ENCODE results near the gene ZDHHC14.

ZDHHC14 gene

DNA sequence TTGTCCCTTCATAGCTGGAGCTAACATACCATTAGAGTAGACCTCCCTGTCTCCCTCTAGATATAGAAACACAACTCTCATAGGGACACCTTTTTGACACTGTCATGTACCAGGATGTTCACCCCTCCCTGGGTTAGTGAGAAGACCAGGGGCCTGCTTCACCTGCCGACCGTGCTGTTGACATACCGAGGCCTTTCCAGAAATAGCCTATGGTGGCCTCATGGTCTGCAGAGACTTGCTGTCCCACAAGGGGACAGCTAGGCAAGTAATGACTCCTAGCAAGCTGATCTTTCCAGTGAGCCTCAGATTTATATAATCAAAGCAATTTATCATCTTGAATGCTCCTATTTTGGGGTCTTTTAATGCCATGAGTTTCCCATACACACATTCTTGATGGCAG lies 15.0 kb downstream of the ZDHHC14 start:
- no peak overlapping the region for H3K4me3 ChIP-seq (ENCODE audit: low read length)
- no peak for DNase-seq (ENCODE audit: low read depth)
- TF ChIP-seq, protein P1, sequence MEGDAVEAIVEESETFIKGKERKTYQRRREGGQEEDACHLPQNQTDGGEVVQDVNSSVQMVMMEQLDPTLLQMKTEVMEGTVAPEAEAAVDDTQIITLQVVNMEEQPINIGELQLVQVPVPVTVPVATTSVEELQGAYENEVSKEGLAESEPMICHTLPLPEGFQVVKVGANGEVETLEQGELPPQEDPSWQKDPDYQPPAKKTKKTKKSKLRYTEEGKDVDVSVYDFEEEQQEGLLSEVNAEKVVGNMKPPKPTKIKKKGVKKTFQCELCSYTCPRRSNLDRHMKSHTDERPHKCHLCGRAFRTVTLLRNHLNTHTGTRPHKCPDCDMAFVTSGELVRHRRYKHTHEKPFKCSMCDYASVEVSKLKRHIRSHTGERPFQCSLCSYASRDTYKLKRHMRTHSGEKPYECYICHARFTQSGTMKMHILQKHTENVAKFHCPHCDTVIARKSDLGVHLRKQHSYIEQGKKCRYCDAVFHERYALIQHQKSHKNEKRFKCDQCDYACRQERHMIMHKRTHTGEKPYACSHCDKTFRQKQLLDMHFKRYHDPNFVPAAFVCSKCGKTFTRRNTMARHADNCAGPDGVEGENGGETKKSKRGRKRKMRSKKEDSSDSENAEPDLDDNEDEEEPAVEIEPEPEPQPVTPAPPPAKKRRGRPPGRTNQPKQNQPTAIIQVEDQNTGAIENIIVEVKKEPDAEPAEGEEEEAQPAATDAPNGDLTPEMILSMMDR (conservative IDR thresholded peaks at IDR 0.05; ENCODE audit: low read depth, low read length): no peak

- DNase-seq (ENCODE audit: low read depth): no peak
- H3K4me3 ChIP-seq (ENCODE audit: low read length): no peak overlapping the region
- TF ChIP-seq, protein P1 (conservative IDR thresholded peaks at IDR 0.05; ENCODE audit: low read depth, low read length): no peak
These were observed 16.7 kb downstream of the ZDHHC14 start for GRCh38 chr6:157397660-157398059.

DNA sequence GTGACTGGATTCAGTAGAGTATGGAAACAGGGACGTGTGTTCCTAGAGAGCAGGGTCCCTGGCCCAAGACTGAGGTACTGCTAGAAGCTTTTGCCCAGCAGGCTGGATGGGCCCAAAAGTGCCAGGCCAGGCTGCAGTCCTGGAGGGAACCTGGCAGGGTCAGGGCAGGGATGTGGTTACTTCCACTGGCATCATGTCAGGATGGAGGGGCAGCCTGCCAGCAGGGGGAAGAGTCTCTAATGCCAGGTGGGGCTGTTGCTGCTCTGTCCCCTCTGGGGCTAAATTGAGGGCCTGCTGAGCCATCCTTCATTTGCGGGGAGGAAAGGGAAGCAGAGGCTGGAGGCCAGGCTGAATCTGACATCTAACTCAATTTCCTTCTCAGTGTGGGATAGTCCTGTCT lies 17.2 kb downstream of the ZDHHC14 start:
- TF ChIP-seq, protein P1 (conservative IDR thresholded peaks at IDR 0.05; ENCODE audit: low read depth, low read length): no peak
- no peak for DNase-seq (ENCODE audit: low read depth)
- H3K4me3 ChIP-seq (ENCODE audit: low read length): no peak overlapping the region

GRCh38 chr6:157400676-157401075 lies 19.7 kb downstream of the ZDHHC14 start:
- DNase-seq (ENCODE audit: low read depth): no peak
- TF ChIP-seq, protein P1 (conservative IDR thresholded peaks at IDR 0.05; ENCODE audit: low read depth, low read length): no peak
- no peak overlapping the region for H3K4me3 ChIP-seq (ENCODE audit: low read length)

- TF ChIP-seq, protein P1 (conservative IDR thresholded peaks at IDR 0.05; ENCODE audit: low read depth, low read length): no peak
- DNase-seq (ENCODE audit: low read depth): no peak
- H3K4me3 ChIP-seq (ENCODE audit: low read length): no peak overlapping the region
These were observed 20.8 kb downstream of the ZDHHC14 start for GRCh38 chr6:157401734-157402338.

DNA sequence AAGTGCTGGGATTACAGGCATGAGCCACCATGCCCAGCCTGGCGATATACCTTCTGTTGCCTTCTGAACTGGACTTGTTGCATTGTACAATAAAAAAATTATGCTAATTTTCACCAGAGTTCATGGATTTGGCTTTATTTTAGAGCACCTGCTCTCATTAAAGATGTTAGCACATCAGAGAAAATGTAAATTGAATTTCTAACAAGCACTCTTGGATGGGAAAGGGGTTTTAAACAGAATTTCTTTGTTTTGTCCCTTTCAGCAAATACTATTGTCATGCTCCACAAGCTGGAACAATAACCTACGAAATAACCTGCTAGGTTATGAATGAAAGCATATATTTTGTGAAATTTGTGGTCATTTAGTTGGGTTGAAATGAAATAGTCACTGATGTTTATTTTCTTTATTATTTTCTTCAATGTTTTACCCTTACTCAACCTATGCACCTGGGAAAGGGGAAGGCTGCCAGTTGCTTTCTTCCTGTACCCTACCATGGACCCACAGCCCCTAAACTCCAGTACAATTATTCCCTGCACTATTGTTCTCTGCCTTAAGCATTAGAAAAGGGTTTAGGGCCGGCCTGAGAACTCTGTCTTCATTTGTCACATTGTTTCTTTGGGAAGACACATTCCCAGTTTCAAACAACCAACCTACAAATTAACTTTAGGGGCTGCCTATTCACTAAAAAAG lies 22.2 kb downstream of the ZDHHC14 start:
- TF ChIP-seq, protein P1 (conservative IDR thresholded peaks at IDR 0.05; ENCODE audit: low read depth, low read length): no peak
- H3K4me3 ChIP-seq (ENCODE audit: low read length): no peak overlapping the region
- DNase-seq (ENCODE audit: low read depth): no peak

DNA sequence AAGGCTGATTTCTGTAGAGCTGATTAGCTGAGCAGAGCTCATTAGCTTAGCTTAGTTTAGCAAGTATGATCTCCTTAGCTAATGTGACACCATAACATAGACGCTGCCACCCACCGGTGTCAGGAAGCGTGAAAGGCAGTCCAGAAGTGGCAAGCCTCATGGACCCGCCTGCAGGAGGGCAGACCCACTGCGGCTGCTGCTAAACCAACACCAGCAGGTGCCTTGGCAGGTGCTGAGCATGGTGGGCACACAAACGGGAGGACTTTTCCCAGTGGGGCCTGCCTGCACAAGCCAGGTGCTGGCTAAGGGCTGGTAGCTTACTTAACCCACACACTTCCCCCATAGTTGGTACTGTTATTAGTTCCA lies 22.7 kb downstream of the ZDHHC14 start:
- TF ChIP-seq, protein P1 (conservative IDR thresholded peaks at IDR 0.05; ENCODE audit: low read depth, low read length): no peak
- DNase-seq (ENCODE audit: low read depth): no peak
- no peak overlapping the region for H3K4me3 ChIP-seq (ENCODE audit: low read length)

All from retinal pigment epithelial cell (primary cell).